Activated CD4-positive, alpha-beta T cell treated with anti-CD3 and anti-CD28 coated beads, Interleukin-2, Interleukin-4, amounts not matched to agents 100 ng/mL and 50 ng/mL, durations not matched to agents 16 hours and 8 hours (primary cell): Measurements from ENCODE around the gene RAMP2.

Experiments used
- DNase-seq: peaks from one replicate; pipeline ENCODE4 v3.0.0-alpha.2; 2020; ENCODE audit warnings: low spot score

Gene RAMP2

DNA sequence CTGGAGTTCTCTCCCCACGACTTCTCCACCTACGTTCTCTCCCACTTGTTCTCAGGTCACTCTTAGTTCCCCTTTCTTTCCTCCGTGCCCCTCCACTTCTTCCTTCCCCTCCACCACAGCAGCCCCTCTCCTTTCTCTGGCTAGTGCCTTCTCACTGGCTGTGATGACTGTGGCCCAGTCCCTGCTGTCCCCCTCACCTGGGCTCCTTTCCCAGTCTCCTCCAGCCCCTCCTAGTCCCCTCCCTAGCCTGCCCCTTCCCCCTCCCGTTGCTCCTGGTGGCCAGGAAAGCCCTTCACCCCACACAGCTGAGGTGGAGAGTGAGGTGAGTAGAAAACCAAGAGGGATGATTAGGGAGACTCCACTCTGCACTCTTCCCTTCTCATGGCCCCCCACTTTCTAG is 34.0 kb downstream of the RAMP2 start:
- no peak for DNase-seq

DNA sequence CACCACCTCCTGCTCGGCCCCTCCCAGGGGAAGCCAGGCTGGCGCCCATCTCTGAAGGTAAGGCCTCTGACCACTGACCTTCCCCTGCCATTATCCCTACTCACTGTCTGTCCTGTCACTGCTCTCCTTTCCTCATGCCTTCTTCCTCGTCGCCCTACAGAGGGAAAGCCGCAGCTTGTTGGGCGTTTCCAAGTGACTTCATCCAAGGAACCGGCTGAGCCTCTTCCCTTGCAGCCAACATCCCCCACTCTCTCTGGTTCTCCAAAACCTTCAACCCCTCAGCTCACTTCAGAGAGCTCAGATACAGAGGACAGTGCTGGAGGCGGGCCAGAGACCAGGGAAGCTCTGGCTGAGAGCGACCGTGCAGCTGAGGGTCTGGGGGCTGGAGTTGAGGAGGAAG is 34.4 kb downstream of the RAMP2 start:
- no peak for DNase-seq

DNA sequence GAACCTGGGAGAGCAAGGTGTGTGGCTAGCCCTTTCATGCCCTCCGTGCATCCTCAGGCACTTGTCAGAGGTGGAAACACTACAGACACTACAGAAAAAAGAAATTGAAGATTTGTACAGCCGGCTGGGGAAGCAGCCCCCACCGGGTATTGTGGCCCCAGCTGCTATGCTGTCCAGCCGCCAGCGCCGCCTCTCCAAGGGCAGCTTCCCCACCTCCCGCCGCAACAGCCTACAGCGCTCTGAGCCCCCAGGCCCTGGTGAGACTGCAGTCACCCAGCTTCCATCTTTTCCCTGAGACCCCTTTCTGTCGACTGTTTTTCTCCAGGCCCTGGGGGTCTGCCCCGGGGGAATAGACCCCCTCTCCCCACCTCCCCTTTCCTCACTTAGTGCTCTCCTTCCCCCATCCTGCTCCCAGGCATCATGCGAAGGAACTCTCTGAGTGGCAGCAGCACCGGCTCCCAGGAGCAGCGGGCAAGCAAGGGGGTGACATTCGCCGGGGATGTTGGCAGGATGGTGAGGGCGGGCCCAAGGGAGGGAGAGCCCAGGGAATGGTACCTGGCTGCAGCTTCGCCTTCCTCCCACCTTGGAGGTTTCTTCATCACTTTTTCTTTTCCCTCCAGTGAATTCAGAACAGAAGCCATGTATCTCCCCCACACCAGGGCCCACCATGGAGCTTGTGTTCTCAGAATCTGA is 35.2 kb downstream of the RAMP2 start:
- DNase-seq, result no peak

DNA sequence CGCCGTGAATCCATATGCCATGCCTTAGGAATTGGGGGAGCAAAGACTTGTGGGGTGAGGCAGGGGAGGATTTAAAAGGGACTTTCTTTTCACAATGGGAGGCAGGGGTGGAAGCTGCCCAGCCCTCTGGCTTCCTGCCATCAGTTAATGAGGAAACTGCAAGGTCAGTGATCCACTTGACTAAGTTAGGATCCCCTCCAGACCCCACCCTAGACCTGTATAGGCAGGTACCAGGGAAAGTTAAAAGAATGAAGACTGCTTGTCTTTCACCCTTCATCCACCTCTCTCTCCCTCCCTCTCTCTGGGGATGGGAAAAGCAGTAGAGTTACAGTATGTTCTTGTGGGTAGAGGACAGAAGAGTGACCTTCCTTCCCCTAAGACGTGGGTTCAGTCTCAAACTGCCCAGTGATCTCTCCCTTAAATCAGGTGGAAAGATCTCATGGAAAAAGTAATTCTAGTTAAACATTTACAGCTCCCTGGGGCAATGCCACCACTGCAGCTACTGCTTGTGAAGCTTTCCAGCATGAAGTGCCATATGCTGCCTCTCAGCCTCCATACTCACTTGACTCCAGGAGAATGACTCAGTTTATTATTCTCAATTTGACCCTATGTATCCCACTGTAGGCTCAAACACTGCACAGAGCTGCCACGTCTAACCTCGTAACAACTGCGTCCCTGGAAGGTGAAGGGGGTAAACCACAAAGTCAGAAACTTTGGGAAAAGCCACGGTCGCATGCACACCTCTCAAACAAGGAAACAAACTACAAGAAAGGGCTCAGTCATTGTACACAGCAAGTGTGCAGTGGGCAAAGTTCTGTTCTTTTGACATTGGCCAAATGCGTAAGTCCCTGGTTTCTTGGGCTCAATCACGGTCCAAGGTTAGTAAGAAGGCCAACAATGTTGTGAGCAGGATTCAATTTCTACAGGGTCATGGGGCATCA is 36.3 kb downstream of the RAMP2 start:
- no peak for DNase-seq

DNA sequence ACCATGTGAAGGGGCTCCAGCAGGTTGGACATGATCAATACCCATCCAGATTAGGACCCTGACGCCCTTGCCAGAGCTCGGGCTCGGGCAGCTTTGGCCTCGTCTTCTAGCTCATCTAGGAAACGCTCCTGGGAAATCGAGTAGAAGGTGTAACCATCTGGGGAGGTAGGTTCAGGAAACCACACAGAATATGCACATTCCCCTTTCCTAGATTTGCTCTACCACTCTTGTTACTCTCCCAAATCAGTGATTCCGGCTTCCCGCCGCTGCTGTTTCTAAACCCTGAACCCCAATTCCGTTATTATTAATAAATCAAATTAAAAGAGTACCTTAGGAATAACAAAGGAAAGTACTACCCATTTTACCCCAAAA is 37.0 kb downstream of the RAMP2 start:
- DNase-seq, result no peak

DNA sequence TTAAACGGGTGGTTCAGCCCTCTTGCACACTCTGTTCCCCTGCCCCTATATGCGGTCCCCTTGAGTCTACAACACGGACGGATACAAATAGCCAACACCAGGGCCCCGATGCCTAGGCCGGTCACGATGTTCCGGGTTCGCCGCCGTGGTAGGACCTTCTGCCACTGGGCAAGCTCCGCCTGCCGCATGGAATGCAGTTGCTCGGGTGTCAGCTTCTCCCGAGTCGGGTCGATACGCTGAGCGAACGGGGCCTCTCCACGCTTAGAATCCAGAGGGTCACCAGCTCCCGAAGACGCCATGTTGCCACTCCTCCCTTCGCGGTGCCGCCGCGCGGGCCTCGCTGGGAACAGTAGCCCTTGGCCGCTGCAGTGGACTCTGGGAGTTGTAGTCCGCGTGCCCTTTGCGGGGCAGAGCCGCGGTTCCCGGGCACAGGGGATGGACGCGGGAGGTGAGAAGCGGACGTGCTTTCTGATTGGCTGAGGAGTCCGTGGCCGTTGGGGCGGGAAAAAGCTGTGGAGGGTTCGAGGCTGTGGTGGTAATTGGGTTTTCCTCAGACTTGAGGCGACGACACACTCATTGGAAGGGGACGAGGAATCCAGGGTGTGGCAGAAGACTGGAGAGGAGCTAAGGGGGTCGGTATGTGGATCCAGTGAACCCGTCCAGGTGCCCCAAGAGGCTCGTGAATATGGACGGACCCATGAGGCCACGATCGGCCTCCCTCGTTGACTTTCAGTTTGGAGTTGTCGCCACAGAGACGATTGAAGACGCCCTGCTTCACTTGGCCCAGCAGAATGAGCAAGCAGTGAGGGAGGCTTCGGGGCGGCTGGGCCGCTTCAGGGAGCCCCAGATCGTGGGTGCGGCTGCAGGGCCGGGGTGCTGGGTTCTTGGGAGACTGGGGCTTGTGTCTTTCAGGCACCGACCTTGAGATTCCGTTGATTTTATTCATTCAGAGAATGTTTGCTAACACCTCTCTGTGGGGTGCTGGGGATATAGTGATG is 37.7 kb downstream of the RAMP2 start, which contains the start of the genes CNTD1 and COA3:
TSS of gene CNTD1 (plus strand) at position 479 of the 998 bp plus-strand sequence. CDS start at position 686, 207 bp downstream.
TSS of gene COA3 (minus strand) at position 322 of the 998 bp plus-strand sequence. CDS start at position 299, 23 bp downstream.
- DNase-seq, result peak; percentile 87

DNA sequence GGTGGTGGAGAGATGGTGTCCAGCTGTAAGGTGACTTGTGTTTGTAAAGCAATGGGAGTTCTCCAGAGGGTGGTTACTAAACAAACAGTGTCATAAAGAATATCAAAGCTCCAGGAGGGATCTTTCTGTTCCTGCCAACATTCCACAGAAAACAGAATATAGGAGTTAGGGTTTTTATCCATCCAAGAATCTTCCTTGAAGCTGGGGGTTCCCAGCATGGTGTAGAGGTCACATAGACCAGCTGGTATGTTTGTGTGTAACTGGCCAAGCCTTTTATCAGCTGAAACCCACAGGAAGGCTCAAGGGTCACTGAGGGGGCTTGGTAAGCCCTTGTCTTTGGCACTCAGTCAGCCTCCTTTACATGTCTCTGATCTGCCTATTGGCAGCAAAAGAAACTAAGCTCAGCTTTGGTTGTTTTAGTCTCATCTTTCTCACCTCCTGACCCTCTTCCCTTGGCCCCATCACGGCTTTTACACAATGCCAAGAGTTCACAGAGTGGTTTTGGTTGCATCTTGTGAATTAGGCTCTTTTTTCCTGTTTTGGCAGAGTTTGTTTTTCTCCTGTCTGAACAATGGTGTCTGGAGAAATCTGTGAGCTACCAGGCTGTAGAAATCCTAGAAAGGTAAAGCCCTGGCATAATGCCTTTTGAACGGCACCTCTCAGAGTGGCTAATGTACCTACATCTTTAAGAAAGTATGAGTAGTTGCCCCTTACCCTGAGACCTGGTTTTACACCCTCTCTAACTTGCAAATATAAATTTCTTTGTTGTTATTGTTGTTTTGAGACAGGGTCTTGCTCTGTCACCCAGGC is 42.3 kb downstream of the RAMP2 start:
- no peak for DNase-seq

DNA sequence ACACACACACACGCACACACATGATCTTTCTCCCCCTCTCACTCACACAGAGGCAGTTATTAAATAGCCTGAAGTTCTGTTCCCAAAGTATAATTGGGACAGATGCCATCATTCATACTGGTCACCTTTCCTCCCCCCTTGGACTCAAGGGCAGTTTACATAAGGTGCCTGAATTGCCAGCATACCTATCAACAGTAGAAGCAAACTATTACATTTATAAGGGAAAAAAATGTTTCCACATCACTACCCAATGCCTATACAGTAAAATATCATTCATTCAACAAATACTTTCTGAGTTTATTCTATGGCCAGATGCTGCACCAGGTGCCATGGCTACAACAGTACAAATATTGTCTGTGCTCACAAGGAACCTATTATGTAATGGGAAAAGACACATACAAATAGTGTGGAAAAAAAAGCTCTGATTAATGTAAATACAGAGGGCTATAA is 43.9 kb downstream of the RAMP2 start:
- DNase-seq, result no peak

DNA sequence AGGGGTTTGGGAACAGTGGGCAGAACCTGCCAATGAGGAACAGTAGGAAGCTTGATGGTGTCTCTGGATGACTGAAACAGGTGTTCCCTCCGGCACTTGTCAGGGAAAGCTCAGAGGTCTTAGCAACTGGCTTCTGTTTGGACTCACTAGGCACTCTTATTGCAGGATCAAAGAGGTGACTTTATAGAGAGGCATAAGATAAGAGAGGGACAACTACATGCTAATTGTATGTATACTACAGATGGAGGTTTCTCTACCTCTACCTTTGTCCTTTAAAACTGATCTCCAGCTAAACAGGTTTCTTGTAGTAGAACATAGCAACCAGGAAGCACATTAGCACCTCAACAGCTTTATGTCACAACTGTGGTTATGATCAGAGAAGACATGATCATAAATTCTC is 45.2 kb downstream of the RAMP2 start:
- no peak for DNase-seq

DNA sequence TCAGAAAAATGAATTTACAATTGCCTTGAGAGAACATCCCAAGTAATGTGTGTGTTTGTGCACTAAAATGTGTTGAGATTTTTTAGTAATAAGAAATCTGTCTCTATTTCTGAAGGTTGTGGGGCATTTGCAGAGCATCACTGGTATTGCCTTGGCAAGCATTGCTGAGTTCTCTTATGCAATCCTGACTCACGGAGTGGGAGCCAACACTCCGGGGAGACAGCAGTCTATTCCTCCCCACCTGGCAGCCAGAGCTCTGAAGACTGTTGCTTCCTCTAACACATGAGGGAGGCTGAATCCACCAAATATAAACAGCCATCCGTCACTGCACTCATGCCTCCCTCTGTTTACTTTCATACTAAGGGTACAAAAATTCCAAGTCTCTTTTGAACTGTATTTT is 48.2 kb downstream of the RAMP2 start:
- no peak for DNase-seq
